GM21723 (cell line): ENCODE data around the gene NTM.

Experiments
- ATAC-seq: cut with Tn5 transposase; IDR thresholded peaks from one replicate; pipeline ENCODE4 v1.9.1; 2021; ENCODE audit warnings: mild to moderate bottlenecking, moderate library complexity; ENCODE audit not compliant: unreplicated experiment

Gene NTM

GRCh38 chr11:132078264-132079076 is 708.1 kb downstream of the NTM start:
- no peak for ATAC-seq

- ATAC-seq, result no peak
Observed at GRCh38 chr11:132080127-132080526, 709.7 kb downstream of the NTM start.

GRCh38 chr11:132082566-132082965 is 712.2 kb downstream of the NTM start:
- ATAC-seq, result no peak

GRCh38 chr11:132084433-132084832 is 714.0 kb downstream of the NTM start:
- ATAC-seq, result no peak

- no peak for ATAC-seq
Observed at GRCh38 chr11:132087148-132087547, 716.7 kb downstream of the NTM start.

GRCh38 chr11:132088551-132088950 is 718.1 kb downstream of the NTM start:
- ATAC-seq, result no peak

GRCh38 chr11:132093536-132094259 is 723.3 kb downstream of the NTM start:
- peak; percentile 80 for ATAC-seq

- no peak for ATAC-seq
Observed at GRCh38 chr11:132094598-132094997, 724.2 kb downstream of the NTM start.

GRCh38 chr11:132095230-132096131 is 725.1 kb downstream of the NTM start:
- no peak for ATAC-seq

GRCh38 chr11:132096132-132096825 is 725.9 kb downstream of the NTM start:
- no peak for ATAC-seq

GRCh38 chr11:132099692-132100091 is 729.3 kb downstream of the NTM start:
- ATAC-seq, result no peak

GRCh38 chr11:132100583-132100982 is 730.2 kb downstream of the NTM start:
- ATAC-seq, result no peak

- no peak for ATAC-seq
Observed at GRCh38 chr11:132101881-132102280, 731.5 kb downstream of the NTM start.

- no peak for ATAC-seq
Observed at GRCh38 chr11:132103021-132103420, 732.6 kb downstream of the NTM start.

GRCh38 chr11:132106096-132106982 is 735.9 kb downstream of the NTM start:
- no peak for ATAC-seq

- ATAC-seq, result no peak
Observed at GRCh38 chr11:132111316-132111715, 740.9 kb downstream of the NTM start.

- no peak for ATAC-seq
Observed at GRCh38 chr11:132111838-132112237, 741.4 kb downstream of the NTM start.

GRCh38 chr11:132112846-132113245 is 742.4 kb downstream of the NTM start:
- ATAC-seq, result no peak

- no peak for ATAC-seq
Observed at GRCh38 chr11:132114185-132114584, 743.8 kb downstream of the NTM start.

GRCh38 chr11:132114743-132115142 is 744.3 kb downstream of the NTM start:
- ATAC-seq, result no peak
